Activated CD4-positive, alpha-beta T cell treated with anti-CD3 and anti-CD28 coated beads, Interleukin-2, amount 50 U/mL, for 16 hours (primary cell): ENCODE data around the gene ZNF275.
"Not testable (repeated sequence)": the region's sequence is repeated elsewhere in the genome, so short reads cannot be mapped to it uniquely, and the experiment has no call there.

Source experiments
- DNase-seq: peaks from one replicate; pipeline ENCODE4 v3.0.0-alpha.2; 2020

ZNF275 gene

GRCh38 chrX:153388722-153389459 lies 54.9 kb downstream of the ZNF275 start:
- DNase-seq = no peak

- not testable (repeated sequence) for DNase-seq
Measured at GRCh38 chrX:153389460-153389768, 55.5 kb downstream of the ZNF275 start.

- no peak for DNase-seq
Measured at GRCh38 chrX:153392642-153393321, 58.8 kb downstream of the ZNF275 start.

GRCh38 chrX:153394612-153395011 lies 60.7 kb downstream of the ZNF275 start:
- no peak for DNase-seq

- DNase-seq = no peak
Measured at GRCh38 chrX:153395613-153396319, 61.8 kb downstream of the ZNF275 start.

- DNase-seq = no peak
Measured at GRCh38 chrX:153396320-153397195, 62.6 kb downstream of the ZNF275 start.

GRCh38 chrX:153397256-153397960 lies 63.5 kb downstream of the ZNF275 start:
- no peak for DNase-seq

- no peak for DNase-seq
Measured at GRCh38 chrX:153398275-153398960, 64.5 kb downstream of the ZNF275 start.

- DNase-seq = peak; percentile 64
Measured at GRCh38 chrX:153400146-153401132, 66.5 kb downstream of the ZNF275 start.

- DNase-seq = no peak
Measured at GRCh38 chrX:153401133-153401764, 67.3 kb downstream of the ZNF275 start, which contains the start of gene PNMA6E. Gene PNMA6E, minus strand, starts transcription at chrX:153401350. Its CDS starts 2,501 bp downstream, at chrX:153398849.
